GM21576 (cell line): Measurements from ENCODE around the gene MBD1.
"Not testable (repeated sequence)": the region's sequence is repeated elsewhere in the genome, so short reads cannot be mapped to it uniquely, and the experiment has no call there.

Source experiments
- ATAC-seq: cut with Tn5 transposase; IDR thresholded peaks from one replicate; pipeline ENCODE4 v1.9.1; 2021; ENCODE audit warnings: mild to moderate bottlenecking, moderate library complexity; ENCODE audit not compliant: unreplicated experiment

MBD1 gene

GRCh38 chr18:50281295-50281971 is at the start of gene MBD1:
Gene MBD1 (minus strand): TSS chr18:50281523. CDS start chr18:50279992, 1,531 bp downstream.
- peak; percentile 86 for ATAC-seq

GRCh38 chr18:50330176-50330575 is 48.9 kb upstream of the MBD1 start:
- ATAC-seq = no peak

GRCh38 chr18:50327983-50328382 is 46.7 kb upstream of the MBD1 start:
- no peak for ATAC-seq

GRCh38 chr18:50320719-50321118 is 39.4 kb upstream of the MBD1 start:
- peak; percentile 65 for ATAC-seq

GRCh38 chr18:50315100-50315871 is 34.0 kb upstream of the MBD1 start:
- ATAC-seq = peak; percentile 74

GRCh38 chr18:50313873-50314460 is 32.6 kb upstream of the MBD1 start:
- ATAC-seq = no peak

GRCh38 chr18:50313031-50313607 is 31.8 kb upstream of the MBD1 start:
- ATAC-seq = no peak

GRCh38 chr18:50312296-50313030 is 31.1 kb upstream of the MBD1 start:
- peak; percentile 64 for ATAC-seq

GRCh38 chr18:50311650-50312049 is 30.3 kb upstream of the MBD1 start:
- ATAC-seq = no peak

- ATAC-seq = no peak
These were observed 28.8 kb upstream of the MBD1 start for GRCh38 chr18:50310080-50310479.

GRCh38 chr18:50308851-50309250 is 27.5 kb upstream of the MBD1 start:
- not testable (repeated sequence) for ATAC-seq

GRCh38 chr18:50307738-50308470 is 26.6 kb upstream of the MBD1 start:
- peak; percentile 78 for ATAC-seq

GRCh38 chr18:50307400-50307737 is 26.0 kb upstream of the MBD1 start:
- ATAC-seq = peak; percentile 3

- ATAC-seq = no peak
These were observed 25.6 kb upstream of the MBD1 start for GRCh38 chr18:50306944-50307343.

- ATAC-seq = no peak
These were observed 19.8 kb upstream of the MBD1 start for GRCh38 chr18:50301074-50301473.

- no peak for ATAC-seq
These were observed 18.5 kb upstream of the MBD1 start for GRCh38 chr18:50299626-50300388.

- no peak for ATAC-seq
These were observed 17.3 kb upstream of the MBD1 start for GRCh38 chr18:50298443-50299284.

- ATAC-seq = peak; percentile 99
These were observed 16.5 kb upstream of the MBD1 start for GRCh38 chr18:50297621-50298442.
